SK-N-SH (cell line): ENCODE measurements around the gene PBLD. TPM values are rescaled to one million over a fixed set of nuclear protein-coding genes. Genes with fewer than 3 reads are reported as not detected.

ENCODE experiments used
- CTCF ChIA-PET: fragments of 300-600, 350-600 bp; formaldehyde crosslinking; extraction: SDS; loops from one replicate; lab custom pipeline; 2021; lab: Yijun Ruan, JAX
- POLR2A ChIA-PET: fragments of 350-600 bp; sonication (Branson Sonifier 250); formaldehyde crosslinking; extraction: SDS; loops from one replicate; lab custom pipeline; 2020; ENCODE audit warnings: antibody characterized with exemption, inconsistent platforms; lab: Yijun Ruan, JAX
- DNase-seq: peaks from one replicate; pipeline ENCODE4 v3.0.0; 2012
- H2AFZ ChIP-seq: fragments of 200-600 bp; sonication (generic); 2 replicates; pipeline ENCODE4 v1.8.1; 2016; ENCODE audit warnings: antibody characterized with exemption, mild to moderate bottlenecking, low read depth
- H3F3A ChIP-seq: fragments of 200-600 bp; sonication (generic); replicated peaks from 2 replicates; pipeline ENCODE3; 2016; ENCODE audit warnings: antibody characterized with exemption, mild to moderate bottlenecking; ENCODE audit not compliant: insufficient read depth
- H3K27ac ChIP-seq, 2 experiments: fragments of 200-500 bp in 1 of 2; fragments of 200-600 bp in 1 of 2; sonication (Bioruptor generic) in 1 of 2; sonication (generic), shearing (Covaris generic) in 1 of 2; 2 replicates each; pipeline versions ENCODE4 v1.5.1 to v1.6.1; 2014 to 2016; ENCODE audit warnings: low read depth in 2 of 2, inconsistent platforms in 1 of 2, low read length in 1 of 2, mild to moderate bottlenecking in 1 of 2, mixed read lengths in 1 of 2
- H3K27me3 ChIP-seq: fragments of 200-600 bp; sonication (generic), shearing (Covaris generic); 2 replicates; pipeline ENCODE4 v1.6.1; 2016; ENCODE audit warnings: mixed run types; ENCODE audit not compliant: insufficient read depth
- H3K36me3 ChIP-seq, 2 experiments: fragments of 200-500 bp in 1 of 2; fragments of 200-600 bp in 1 of 2; sonication (Bioruptor generic) in 1 of 2; sonication (generic) in 1 of 2; replicated peaks in 1 of 2; 2 replicates each; pipeline versions ENCODE3 to v1.5.1; 2014 to 2016; ENCODE audit warnings: low read length in 1 of 2, mild to moderate bottlenecking in 1 of 2; ENCODE audit not compliant: insufficient read depth in 2 of 2, control insufficient read depth in 1 of 2
- H3K4me1 ChIP-seq, 2 experiments: fragments of 200-500 bp in 1 of 2; fragments of 200-600 bp in 1 of 2; sonication (Bioruptor generic) in 1 of 2; sonication (generic), shearing (Covaris generic) in 1 of 2; 2 replicates each; pipeline versions ENCODE4 v1.5.1 to v1.6.1; 2014 to 2016; ENCODE audit warnings: low read depth in 1 of 2, low read length in 1 of 2, mixed run types in 1 of 2; ENCODE audit not compliant: insufficient read depth in 2 of 2, control insufficient read depth in 1 of 2
- H3K4me2 ChIP-seq: fragments of 200-600 bp; sonication (generic), shearing (Covaris generic); 2 replicates; pipeline ENCODE4 v1.6.1; 2017; ENCODE audit warnings: mixed run types
- H3K4me3 ChIP-seq, 2 experiments: fragments of 200-500 bp in 1 of 2; fragments of 200-600 bp in 1 of 2; sonication (Bioruptor generic) in 1 of 2; sonication (generic), shearing (Covaris generic) in 1 of 2; 2 replicates each; pipeline versions ENCODE4 v1.5.1 to v1.8.1; 2014 to 2016; ENCODE audit warnings: low read depth in 2 of 2, inconsistent platforms in 1 of 2, low read length in 1 of 2, mild to moderate bottlenecking in 1 of 2, mixed read lengths in 1 of 2, moderate library complexity in 1 of 2
- H3K79me2 ChIP-seq: fragments of 200-600 bp; sonication (generic); 2 replicates; pipeline ENCODE4 v1.8.1; 2017; ENCODE audit warnings: mild to moderate bottlenecking; ENCODE audit not compliant: insufficient read depth
- H3K9ac ChIP-seq: fragments of 200-600 bp; sonication (generic); 2 replicates; pipeline ENCODE4 v1.6.1; 2017; ENCODE audit warnings: mixed run types
- H3K9me2 ChIP-seq: fragments of 200-600 bp; sonication (generic); 2 replicates; pipeline ENCODE4 v1.6.1; 2017; ENCODE audit warnings: mixed run types
- H3K9me3 ChIP-seq: fragments of 200-600 bp; sonication (generic); 2 replicates; pipeline ENCODE4 v1.6.1; 2017; ENCODE audit warnings: mixed run types, mild to moderate bottlenecking, moderate library complexity
- H4K20me1 ChIP-seq: fragments of 200-600 bp; sonication (generic); 2 replicates; pipeline ENCODE4 v1.6.1; 2017; ENCODE audit warnings: mild to moderate bottlenecking, mixed run types; ENCODE audit not compliant: insufficient read depth
- EZH2phosphoT487 ChIP-seq: fragments of 200-600 bp; sonication (generic); IDR thresholded peaks from 2 replicates; pipeline ENCODE4 v1.6.1; 2017; ENCODE audit warnings: low read depth, mixed run types, mild to moderate bottlenecking, antibody characterized with exemption, moderate library complexity, borderline replicate concordance
- FOXM1 ChIP-seq: IDR thresholded peaks from 2 replicates; pipeline ENCODE4 v1.4.0; 2012; ENCODE audit warnings: low read depth, mild to moderate bottlenecking
- GABPA ChIP-seq: IDR thresholded peaks from 2 replicates; pipeline ENCODE4 v1.4.0; 2012; ENCODE audit warnings: low read depth, mild to moderate bottlenecking
- GATA2 ChIP-seq: sonication (generic); formaldehyde crosslinking; IDR thresholded peaks from 2 replicates; pipeline ENCODE4 v1.5.0; 2020; ENCODE audit warnings: mild to moderate bottlenecking, missing genetic modification reagents
- MEF2A ChIP-seq: IDR thresholded peaks from 2 replicates; pipeline ENCODE4 v1.4.0; 2012; ENCODE audit warnings: low read depth, borderline replicate concordance
- NFIC ChIP-seq: IDR thresholded peaks from 2 replicates; pipeline ENCODE4 v1.4.0; 2012; ENCODE audit warnings: borderline replicate concordance
- RFX5 ChIP-seq: IDR thresholded peaks from 2 replicates; pipeline ENCODE4 v1.6.1; 2012; ENCODE audit warnings: mild to moderate bottlenecking, improper control_type of control experiment, low read length
- RXRA ChIP-seq: IDR thresholded peaks from 2 replicates; pipeline ENCODE4 v1.4.0; 2012; ENCODE audit warnings: low read depth, mild to moderate bottlenecking, borderline replicate concordance
- SMC3 ChIP-seq: IDR thresholded peaks from 2 replicates; pipeline ENCODE4 v1.6.1; 2012; ENCODE audit warnings: low read depth, low read length, improper control_type of control experiment
- TEAD4 ChIP-seq: IDR thresholded peaks from 2 replicates; pipeline ENCODE4 v1.4.0; 2012; ENCODE audit warnings: mild to moderate bottlenecking, borderline replicate concordance; ENCODE audit not compliant: insufficient read depth
- YY1 ChIP-seq: IDR thresholded peaks from 2 replicates; pipeline ENCODE4 v1.4.0; 2012; ENCODE audit warnings: low read depth, mild to moderate bottlenecking
- WGBS: methylation state at CpG from one replicate; pipeline ENCODE4 v1.1.6; 2017; ENCODE audit warnings: low lambda C conversion rate; 5-methylcytosine and 5-hydroxymethylcytosine counted together
- polyA plus RNA-seq, 3 experiments: library from polyadenylated mRNA; depleted of rRNA; stranded (reverse); fragments of >200 nt; gene quantifications; 2 replicates each; pipeline ENCODE4 v1.2.3, GENCODE V29; 2012
- TF ChIP-seq, protein P1 (sequence below): fragments of 200-600 bp; sonication (generic); IDR thresholded peaks from 2 replicates; pipeline ENCODE4 v1.6.1; 2017; ENCODE audit warnings: antibody characterized with exemption, mild to moderate bottlenecking, moderate library complexity
- TF ChIP-seq, protein P2 (sequence below): fragments of 150-350 bp; IDR thresholded peaks from 2 replicates; pipeline ENCODE4 v1.6.1; 2017; ENCODE audit warnings: antibody characterized with exemption, low read length, low read depth, borderline replicate concordance
- TF ChIP-seq, protein P3 (sequence below): IDR thresholded peaks from 2 replicates; pipeline ENCODE4 v1.4.0; 2012; ENCODE audit warnings: low read depth, borderline replicate concordance
- TF ChIP-seq, protein P4 (sequence below): IDR thresholded peaks from 2 replicates; pipeline ENCODE4 v1.4.0; 2012; ENCODE audit warnings: low read depth

Gene PBLD
- polyA plus RNA-seq, 1 of the 3 experiments (the other 2 are of a cell fraction): 0.94 TPM

DNA sequence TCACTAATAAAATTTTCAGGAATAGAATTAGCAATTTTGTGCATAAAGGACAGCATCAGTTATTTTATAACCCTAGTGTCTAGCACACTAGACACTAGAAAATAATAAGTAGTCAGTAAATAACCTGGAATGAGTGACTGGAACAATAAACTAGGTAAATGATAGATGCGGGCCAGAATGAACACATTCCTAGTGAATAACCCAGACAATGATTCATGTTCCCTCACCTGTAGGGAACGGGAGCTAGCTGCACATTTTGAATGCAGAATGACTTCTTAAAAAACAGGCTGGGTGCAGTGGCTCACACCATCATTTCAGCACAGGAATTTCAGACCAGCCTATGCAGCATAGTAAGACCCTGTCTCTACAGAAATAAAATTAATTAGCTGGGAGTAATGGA lies 97.6 kb downstream of the PBLD start:
- Histone ChIP-seq H3K36me3 (no peaks in the 10 kb centered on the region), H3F3A (peaks cover 5% of the 10 kb centered on the region), H3K4me2 (no peak overlapping the region), H3K4me3 (no peak overlapping the region), H3K4me1 (peaks cover 0 to 4% of the 10 kb centered on the region in 2 experiments; a peak in 2 of 4 replicates), H3K9me2 (no peaks in the 10 kb centered on the region), H3K27ac (no peak overlapping the region)
- no peak for DNase-seq
- POLR2A ChIA-PET: no interaction called here
- TF ChIP-seq GATA2 (no peak), FOXM1 (no peak), EZH2phosphoT487 (no peak), GABPA (no peak), NFIC (no peak), SMC3 (no peak), RXRA (no peak), RFX5 (no peak), MEF2A (no peak), YY1 (no peak), TEAD4 (no peak)
- TF ChIP-seq, protein P1, sequence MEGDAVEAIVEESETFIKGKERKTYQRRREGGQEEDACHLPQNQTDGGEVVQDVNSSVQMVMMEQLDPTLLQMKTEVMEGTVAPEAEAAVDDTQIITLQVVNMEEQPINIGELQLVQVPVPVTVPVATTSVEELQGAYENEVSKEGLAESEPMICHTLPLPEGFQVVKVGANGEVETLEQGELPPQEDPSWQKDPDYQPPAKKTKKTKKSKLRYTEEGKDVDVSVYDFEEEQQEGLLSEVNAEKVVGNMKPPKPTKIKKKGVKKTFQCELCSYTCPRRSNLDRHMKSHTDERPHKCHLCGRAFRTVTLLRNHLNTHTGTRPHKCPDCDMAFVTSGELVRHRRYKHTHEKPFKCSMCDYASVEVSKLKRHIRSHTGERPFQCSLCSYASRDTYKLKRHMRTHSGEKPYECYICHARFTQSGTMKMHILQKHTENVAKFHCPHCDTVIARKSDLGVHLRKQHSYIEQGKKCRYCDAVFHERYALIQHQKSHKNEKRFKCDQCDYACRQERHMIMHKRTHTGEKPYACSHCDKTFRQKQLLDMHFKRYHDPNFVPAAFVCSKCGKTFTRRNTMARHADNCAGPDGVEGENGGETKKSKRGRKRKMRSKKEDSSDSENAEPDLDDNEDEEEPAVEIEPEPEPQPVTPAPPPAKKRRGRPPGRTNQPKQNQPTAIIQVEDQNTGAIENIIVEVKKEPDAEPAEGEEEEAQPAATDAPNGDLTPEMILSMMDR: no peak
- TF ChIP-seq, protein P2, sequence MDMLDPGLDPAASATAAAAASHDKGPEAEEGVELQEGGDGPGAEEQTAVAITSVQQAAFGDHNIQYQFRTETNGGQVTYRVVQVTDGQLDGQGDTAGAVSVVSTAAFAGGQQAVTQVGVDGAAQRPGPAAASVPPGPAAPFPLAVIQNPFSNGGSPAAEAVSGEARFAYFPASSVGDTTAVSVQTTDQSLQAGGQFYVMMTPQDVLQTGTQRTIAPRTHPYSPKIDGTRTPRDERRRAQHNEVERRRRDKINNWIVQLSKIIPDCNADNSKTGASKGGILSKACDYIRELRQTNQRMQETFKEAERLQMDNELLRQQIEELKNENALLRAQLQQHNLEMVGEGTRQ: no peak
- TF ChIP-seq, protein P3, sequence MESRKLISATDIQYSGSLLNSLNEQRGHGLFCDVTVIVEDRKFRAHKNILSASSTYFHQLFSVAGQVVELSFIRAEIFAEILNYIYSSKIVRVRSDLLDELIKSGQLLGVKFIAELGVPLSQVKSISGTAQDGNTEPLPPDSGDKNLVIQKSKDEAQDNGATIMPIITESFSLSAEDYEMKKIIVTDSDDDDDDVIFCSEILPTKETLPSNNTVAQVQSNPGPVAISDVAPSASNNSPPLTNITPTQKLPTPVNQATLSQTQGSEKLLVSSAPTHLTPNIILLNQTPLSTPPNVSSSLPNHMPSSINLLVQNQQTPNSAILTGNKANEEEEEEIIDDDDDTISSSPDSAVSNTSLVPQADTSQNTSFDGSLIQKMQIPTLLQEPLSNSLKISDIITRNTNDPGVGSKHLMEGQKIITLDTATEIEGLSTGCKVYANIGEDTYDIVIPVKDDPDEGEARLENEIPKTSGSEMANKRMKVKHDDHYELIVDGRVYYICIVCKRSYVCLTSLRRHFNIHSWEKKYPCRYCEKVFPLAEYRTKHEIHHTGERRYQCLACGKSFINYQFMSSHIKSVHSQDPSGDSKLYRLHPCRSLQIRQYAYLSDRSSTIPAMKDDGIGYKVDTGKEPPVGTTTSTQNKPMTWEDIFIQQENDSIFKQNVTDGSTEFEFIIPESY: no peak
- TF ChIP-seq, protein P4, sequence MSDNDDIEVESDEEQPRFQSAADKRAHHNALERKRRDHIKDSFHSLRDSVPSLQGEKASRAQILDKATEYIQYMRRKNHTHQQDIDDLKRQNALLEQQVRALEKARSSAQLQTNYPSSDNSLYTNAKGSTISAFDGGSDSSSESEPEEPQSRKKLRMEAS: no peak
- TF ChIP-seq, all 33 proteins: peak for 0
- Histone ChIP-seq H2AFZ (no peak overlapping the region), H3K9me3 (no peaks in the 10 kb centered on the region), H3K27me3 (no peaks in the 10 kb centered on the region; the same call in 1 of the 2 replicates), H4K20me1 (no peaks in the 10 kb centered on the region), H3K79me2 (no peaks in the 10 kb centered on the region), H3K9ac (no peak overlapping the region)
- WGBS: 63% methylated on average over 2 of the region's 2 CpGs
- CTCF ChIA-PET: interaction anchor here (1.0 to 3.0 kb wide), 3 partner anchors 16 to 66 kb away, joined by 3 to 12 read pairs (median 4); no protein-coding TSS in a partner anchor
